WI38 (cell line): ENCODE results near the gene SP8.

Source experiments
- H3K4me3 ChIP-seq: 2 replicates; pipeline ENCODE4 v1.5.1; 2011; ENCODE audit warnings: low read depth, mild to moderate bottlenecking, control low read depth, low read length
- TF ChIP-seq, protein P1 (sequence below): IDR thresholded peaks from 2 replicates; pipeline ENCODE4 v1.5.1; 2012; ENCODE audit warnings: low read depth, mild to moderate bottlenecking, control low read depth, low read length

Gene SP8

DNA sequence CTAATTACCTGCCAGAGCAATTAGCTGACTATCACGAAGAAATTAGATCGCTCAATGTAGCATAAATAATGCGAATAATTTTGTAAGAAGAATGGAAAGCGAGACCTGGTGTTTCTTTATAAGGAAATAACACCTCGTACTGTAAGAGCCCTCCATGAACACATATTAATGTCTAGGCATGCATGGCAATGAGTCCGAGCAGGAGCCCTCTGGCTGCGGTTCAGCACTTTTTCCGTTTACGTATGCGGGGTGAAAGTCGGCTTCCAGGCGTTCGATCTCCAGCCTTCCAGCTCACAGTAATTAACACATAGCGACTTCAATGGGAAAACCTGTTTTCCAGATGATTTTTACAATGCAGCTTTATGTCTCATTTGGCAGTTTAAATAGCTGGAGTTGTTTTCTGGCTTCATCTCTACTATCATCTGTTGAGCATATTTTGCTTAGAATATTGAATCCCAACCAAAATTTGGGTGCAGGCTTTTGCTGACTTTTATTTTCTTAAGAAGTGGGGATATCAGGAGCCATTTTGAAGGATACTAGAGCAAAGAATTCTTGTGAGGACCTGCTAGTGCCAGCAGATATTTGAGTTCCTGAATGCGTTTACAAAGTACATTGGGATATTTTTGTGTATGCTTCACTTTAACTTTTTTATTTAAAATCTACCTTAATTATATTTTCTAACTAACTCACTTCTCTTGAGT is 7.2 kb upstream of the SP8 start:
- no peak overlapping the region for H3K4me3 ChIP-seq
- TF ChIP-seq, protein P1, sequence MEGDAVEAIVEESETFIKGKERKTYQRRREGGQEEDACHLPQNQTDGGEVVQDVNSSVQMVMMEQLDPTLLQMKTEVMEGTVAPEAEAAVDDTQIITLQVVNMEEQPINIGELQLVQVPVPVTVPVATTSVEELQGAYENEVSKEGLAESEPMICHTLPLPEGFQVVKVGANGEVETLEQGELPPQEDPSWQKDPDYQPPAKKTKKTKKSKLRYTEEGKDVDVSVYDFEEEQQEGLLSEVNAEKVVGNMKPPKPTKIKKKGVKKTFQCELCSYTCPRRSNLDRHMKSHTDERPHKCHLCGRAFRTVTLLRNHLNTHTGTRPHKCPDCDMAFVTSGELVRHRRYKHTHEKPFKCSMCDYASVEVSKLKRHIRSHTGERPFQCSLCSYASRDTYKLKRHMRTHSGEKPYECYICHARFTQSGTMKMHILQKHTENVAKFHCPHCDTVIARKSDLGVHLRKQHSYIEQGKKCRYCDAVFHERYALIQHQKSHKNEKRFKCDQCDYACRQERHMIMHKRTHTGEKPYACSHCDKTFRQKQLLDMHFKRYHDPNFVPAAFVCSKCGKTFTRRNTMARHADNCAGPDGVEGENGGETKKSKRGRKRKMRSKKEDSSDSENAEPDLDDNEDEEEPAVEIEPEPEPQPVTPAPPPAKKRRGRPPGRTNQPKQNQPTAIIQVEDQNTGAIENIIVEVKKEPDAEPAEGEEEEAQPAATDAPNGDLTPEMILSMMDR: no peak

DNA sequence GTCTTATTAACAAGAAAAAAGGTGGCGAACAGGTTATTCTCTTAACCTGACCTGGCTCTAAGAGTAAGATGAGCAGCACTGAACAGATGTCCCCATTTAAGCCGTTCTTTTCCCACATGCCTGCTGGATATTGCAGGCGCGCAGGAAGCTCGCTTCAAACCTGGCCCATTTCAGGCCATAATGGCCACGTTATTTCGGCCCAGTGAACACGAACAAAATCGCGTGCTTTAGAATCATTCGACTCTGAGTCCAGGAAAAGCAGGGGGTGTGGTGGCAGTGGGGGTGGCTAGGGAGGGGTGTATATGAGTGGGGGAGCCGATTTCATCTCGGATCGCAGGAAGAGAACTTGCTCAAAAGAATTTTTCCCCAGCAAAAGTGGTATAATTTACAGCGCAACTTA is 6.6 kb upstream of the SP8 start:
- no peak overlapping the region for H3K4me3 ChIP-seq
- TF ChIP-seq, protein P1: no peak

DNA sequence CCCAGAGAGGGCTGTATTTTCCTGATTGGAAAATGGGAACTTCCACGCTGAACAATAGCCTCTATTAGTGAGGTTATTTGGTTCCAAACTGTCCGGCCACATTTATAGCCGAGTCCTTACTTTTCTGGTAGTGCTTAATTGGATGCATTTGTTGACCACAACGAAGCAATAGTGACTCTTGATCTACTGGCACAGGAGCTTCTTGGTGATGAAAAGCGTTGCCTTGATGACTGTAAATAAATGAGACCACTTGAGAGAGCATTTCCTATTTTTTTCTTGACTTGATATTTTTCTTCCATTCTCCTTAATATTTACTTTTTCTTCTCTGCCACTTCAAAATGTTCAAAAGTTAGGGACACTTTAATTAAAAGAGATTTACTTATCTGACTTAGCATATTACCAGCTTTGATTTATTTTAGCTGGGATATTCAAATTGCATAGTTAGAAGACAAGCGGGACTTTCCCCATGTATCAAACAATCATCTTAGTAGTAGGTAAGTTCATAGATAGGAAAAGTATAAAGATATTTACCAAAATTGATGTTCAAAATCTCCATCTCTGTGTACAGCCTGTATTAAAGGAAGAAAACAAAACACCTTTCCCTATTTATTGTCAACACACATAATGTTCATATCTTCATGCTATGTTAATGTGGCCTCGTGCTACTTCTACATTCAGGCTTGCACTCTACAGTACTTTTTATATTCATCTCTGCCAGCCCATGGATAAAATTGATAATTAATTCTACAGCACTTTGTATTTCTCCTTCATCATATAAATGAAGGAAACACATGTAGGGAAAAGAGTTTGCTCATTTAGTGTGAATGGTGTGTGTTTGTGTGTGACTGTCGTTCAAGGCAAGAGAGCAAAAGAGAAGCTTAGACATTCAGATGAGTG is 5.1 kb upstream of the SP8 start:
- TF ChIP-seq, protein P1: no peak
- H3K4me3 ChIP-seq: no peak overlapping the region

DNA sequence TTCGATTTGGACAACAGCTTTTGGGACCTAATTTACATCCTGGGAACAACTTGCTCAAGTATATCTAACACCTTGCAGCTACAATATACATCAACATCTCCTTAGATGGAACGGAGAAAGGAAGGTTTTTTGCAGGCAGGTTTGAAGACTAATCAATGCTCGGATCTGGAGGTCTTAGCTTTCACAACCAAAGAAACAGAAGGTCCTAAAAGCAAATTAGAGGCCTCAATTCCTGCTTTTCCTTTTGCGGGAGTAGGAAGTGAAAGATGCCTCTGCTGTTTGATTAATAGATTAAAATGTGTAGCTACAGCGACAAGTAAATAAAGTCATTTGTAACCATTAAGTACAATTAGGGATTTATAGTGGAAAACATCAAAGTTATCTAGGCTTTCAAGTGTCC is 3.7 kb upstream of the SP8 start:
- TF ChIP-seq, protein P1: no peak
- no peak overlapping the region for H3K4me3 ChIP-seq

DNA sequence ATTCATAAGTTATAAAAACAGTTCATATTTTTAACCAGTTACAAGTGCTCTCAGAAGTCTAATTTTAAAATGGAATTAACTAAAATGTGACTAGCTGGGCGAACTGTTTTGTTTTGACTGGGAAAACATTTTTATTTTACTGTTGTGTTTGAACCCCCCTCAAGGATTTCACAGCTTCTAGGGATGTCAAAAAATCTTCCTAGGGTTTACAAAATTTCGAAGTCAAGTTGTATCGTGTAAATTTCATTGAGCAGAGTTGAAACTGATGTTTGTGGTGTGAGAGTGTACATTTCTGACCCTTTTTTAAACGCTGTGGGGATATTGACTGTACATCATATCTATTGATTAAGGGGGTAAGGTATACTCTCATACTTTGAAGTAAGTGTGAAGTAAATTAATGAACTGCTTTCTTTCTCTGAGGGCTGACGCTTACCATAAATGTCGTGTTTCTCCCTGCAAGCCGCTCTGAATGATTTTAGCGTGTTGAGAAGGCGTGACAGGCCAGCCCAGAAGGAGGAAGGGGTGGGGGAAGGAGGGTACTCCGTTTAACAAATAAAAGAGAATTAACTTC is 1.8 kb upstream of the SP8 start:
- H3K4me3 ChIP-seq: no peak overlapping the region
- TF ChIP-seq, protein P1: no peak

DNA sequence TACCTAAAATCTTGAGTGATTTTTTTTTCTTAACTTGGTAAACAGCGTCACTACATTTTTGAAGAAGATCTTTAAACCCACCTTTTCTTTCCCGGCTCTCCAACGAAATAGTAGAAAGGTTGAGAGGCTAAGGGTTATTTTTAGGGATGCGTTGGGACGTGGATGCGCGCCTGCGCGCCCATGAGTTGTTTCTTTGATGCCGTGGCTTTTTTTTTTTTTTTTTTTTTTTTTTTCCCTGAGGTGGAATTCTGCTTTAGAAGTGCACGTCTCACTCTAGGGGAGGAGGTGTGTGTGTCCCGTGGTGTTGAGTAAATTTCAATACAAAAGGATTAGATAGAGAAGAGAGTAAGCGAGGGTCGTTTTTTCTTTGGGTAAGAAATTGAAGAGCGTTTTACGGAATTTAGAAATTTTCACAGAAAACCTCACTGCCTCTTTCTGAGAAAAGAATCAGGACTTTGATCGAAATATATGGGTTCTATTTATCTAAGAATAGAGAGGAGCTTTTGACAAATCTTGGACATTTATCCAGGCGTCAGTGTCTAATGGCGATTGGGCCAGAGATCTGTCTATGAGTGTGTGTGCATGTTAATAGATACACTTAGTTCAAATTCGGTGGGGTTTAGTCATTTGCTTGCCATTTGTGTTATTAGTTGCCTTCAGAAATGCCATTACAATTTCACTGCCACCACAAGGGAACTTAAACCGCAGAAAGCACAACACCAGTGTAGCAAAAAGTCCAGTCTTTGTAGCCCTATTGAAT is 1.2 kb upstream of the SP8 start:
- TF ChIP-seq, protein P1: no peak
- no peak overlapping the region for H3K4me3 ChIP-seq
